ENCODE results near the gene HMCN2.

The HMCN2 gene

DNA sequence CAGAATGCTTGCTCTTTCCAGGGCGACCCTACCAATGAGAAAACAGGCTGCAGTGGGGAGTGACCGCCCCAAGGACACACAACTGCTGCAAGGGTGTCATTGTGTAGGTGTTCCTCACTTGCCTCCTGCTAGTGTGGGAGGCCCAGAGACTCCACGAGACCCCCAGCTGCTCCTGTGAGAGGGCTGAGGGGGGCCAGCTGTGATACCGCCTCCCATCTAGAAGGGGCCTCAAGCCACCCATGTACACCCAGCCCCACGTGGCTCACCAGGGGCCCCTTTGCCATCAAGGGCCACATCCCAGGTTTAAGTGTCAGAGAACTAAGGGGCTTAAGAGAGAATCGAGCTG, 177.9 kb downstream of the HMCN2 start:
- DNase-seq, result no peak

GRCh38 chr9:130443840-130444492, 178.4 kb downstream of the HMCN2 start:
- no peak for DNase-seq

- no peak for DNase-seq
Observed at GRCh38 chr9:130444565-130445221, 179.1 kb downstream of the HMCN2 start, which contains the start of gene ASS1. ASS1 (plus strand) TSS chr9:130444961; CDS start chr9:130452229, 7,268 bp downstream.

- DNase-seq, result no peak
Observed at GRCh38 chr9:130445268-130445983, 179.9 kb downstream of the HMCN2 start.

- DNase-seq, result peak; percentile 33 to 66
Observed at GRCh38 chr9:130446101-130446861, 180.7 kb downstream of the HMCN2 start.

GRCh38 chr9:130447193-130447816, 181.7 kb downstream of the HMCN2 start:
- no peak for DNase-seq

DNA sequence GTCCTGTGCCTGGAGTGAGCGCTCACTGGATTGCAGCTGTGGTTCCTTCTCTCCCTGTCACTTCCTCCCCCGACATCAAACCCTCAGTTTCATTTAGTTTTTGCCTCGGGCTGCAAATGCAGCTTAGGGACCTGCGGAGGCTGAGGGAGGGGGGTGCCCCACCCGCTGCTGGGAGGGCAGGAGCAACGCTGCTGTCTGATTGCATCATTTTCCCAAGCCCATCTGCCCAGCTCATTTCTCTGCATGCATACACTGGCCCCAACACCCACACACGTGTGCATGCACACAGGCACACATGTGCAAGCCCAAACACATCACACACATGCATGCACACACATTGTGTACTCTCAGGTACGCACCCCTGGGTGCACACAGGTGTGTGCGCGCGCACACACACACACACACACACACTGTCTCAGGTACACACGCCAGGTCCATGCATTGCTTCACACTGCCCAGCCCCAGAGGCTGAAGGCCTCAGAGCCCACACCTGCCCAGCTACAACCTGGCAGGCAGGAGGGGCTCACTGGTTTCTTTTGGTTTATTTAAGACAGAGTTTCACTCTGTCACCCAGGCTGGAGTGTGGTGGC, 182.6 kb downstream of the HMCN2 start:
- DNase-seq, result no peak

GRCh38 chr9:130448771-130449603, 183.4 kb downstream of the HMCN2 start:
- DNase-seq, result no peak

DNA sequence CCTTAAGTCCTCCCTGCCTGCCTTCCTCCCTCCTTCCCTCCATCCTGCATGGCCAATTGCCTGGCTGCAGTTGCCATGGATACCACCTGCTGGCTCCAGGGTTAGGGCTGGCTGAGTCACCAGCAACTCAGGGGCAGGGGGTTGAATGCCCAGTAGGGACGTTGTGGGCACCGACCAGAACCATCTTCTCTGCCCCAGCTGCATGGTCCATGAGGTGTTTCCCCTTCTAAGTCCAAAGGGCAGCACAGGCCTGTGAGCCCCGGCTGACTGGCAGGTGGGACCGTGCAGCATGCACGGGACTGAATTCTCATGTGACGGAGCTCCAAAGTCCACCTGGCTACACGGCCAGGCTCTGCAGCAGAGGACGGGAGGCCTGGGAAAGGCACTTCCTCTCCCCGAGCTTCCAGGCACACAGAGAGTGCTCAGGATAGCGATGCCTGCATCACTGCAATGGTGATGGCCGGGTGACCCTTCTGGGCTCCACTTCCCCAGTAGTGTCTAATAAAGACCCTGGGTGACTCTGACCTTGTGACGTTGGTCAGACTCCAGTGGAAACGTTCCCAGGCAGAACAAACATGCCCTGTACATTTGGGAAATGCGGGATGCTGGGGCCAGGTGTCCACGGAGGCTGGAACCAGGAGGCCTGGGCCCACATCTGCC, 184.9 kb downstream of the HMCN2 start:
- no peak for DNase-seq

- DNase-seq, result no peak
Observed at GRCh38 chr9:130451004-130451390, 185.4 kb downstream of the HMCN2 start.

- DNase-seq, result peak; percentile 83 to 93
Observed at GRCh38 chr9:130451509-130452388, 186.2 kb downstream of the HMCN2 start.

DNA sequence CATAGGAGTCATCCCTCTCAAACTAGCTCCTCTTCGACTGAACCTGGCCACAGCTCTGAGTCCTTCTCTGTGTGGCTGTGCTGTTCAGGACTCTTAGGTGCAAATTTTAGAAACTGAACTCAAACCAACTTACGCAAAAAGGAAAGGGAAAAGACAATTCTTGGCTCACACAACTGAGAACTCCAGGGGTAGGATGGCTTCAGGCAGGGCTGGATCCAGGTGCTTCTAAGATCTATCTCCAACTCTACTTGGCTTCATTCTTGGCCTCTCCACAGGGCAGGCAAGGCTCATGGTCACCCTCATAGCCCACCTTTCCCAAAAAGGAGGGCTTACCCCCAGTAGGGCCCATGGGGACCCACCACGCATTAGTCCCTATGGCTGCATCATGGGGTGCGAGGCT, 187.3 kb downstream of the HMCN2 start:
- no peak for DNase-seq

DNA sequence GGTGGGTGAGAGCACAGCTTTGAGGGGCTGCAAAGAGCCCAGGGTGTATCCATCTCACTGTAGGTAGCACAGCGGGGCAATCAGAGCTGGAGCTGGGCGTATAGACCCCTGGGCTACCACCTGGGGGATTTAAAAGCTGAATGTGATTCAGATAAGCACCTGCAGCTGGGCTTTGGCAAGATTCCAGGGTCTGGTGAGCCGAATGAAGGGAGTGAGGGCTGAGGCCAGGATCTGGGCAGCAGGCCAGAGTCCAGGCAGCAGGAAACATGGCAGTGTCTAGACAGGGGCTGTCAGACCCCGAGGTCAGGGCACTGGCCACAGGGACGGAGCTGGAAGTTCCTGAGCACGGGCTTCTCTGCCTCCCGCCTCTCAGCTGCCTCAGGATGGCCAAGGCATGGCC, 187.9 kb downstream of the HMCN2 start:
- no peak for DNase-seq

- DNase-seq, result no peak
Observed at GRCh38 chr9:130454096-130454811, 188.7 kb downstream of the HMCN2 start.

- no peak for DNase-seq
Observed at GRCh38 chr9:130454812-130455325, 189.3 kb downstream of the HMCN2 start.

DNA sequence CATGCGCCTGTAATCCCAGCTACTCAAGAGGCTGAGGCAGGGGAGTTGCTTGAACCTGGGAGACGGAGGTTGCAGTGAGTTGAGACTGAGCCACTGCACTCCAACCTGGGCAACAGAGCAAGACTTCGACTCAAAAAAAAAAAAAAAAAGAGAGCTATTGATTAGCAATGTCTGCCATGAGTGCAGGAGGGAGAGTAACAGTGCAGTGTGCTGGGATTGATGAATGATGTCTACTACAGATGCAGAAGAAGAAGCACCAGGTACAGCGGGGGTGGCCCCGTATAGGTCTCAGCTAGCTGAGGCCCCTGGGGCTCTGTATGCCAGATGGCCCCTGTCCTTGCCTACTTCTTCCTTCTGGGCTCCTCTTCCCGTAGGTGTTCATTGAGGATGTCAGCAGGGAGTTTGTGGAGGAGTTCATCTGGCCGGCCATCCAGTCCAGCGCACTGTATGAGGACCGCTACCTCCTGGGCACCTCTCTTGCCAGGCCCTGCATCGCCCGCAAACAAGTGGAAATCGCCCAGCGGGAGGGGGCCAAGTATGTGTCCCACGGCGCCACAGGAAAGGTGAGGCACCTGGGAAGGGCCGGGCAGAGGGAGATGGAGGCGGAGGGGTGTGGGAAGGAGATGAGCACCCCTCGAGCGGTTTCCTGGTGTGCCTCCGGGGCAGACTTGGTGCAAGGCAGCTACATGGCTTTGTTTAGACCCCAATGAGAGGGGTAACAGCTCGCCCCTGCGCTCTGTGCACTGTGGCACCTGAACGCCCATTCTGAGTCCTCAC, 192.7 kb downstream of the HMCN2 start:
- no peak for DNase-seq

- no peak for DNase-seq
Observed at GRCh38 chr9:130458804-130459067, 193.2 kb downstream of the HMCN2 start.

DNA sequence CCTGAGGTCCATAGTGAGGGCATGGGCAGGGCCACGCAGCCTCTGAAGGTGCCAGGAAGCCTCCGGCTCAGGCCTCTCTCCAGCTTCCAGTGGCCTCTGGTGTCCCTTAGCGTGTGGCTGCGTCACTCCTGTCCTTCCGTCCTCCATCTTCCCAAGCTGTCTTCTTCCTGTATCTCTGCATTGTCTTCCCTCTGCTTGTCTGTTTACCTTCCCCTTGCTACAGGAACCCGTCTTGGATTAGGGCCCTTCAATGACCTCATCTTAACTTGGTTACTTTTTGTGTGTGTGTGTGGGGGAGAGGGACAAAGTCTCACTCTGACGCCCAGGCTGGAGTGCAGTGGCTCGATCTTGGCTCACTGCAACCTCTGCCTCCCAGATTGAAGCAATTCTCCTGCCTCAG, 193.6 kb downstream of the HMCN2 start:
- no peak for DNase-seq
